ENCODE data around the gene NCKAP5L. TPM values are rescaled to one million over a fixed set of nuclear protein-coding genes. Genes with fewer than 3 reads are reported as not detected.
A peak's percentile ranks its signal among the peaks of the same experiment; 100 is the strongest.

Gene NCKAP5L
- total RNA-seq, 2 donors from 2014 or later, result 21.2 to 24.1 TPM

GRCh38 chr12:49838973-49839633 lies 10.9 kb upstream of the NCKAP5L start:
- H3K36me3 Mint-ChIP-seq (ENCODE audit: low read depth), result peaks cover 1% of the 10 kb centered on the region
- 44 to 49% methylated on average over 3 of the region's 3 CpGs for WGBS, 2 experiments (ENCODE audit: insufficient coverage in 1 of 2, insufficient read length in 1 of 2)
- Histone ChIP-seq H3K27ac (ENCODE audit: low read depth, low read length) (no peak overlapping the region), H3K4me3 (ENCODE audit: low read length) (no peak overlapping the region), H3K27me3 (ENCODE audit: control insufficient read depth, insufficient read depth, low read length, poor library complexity, severe bottlenecking) (no peaks in the 10 kb centered on the region), H3K9ac (ENCODE audit: extremely low read depth, low read length, poor library complexity, severe bottlenecking) (no peak overlapping the region), H3K9me3 (ENCODE audit: control insufficient read depth, low read length) (no peaks in the 10 kb centered on the region), H3K4me1 (ENCODE audit: control insufficient read depth, insufficient read depth, low read length) (no peaks in the 10 kb centered on the region), H3K36me3 (ENCODE audit: control insufficient read depth, insufficient read depth, low read length) (no peaks in the 10 kb centered on the region)
- H3K4me3 Mint-ChIP-seq, result no peak overlapping the region
- H3K27me3 Mint-ChIP-seq (ENCODE audit: insufficient read depth), result peaks cover 11% of the 10 kb centered on the region
- TF ChIP-seq CTCF (conservative IDR thresholded peaks at IDR 0.05), result peak; percentile 85
- peaks cover 12% of the 10 kb centered on the region for H3K4me1 Mint-ChIP-seq
- H3K27ac Mint-ChIP-seq, result no peak overlapping the region
- DNase-seq, result peak; percentile 82
- H3K9me3 Mint-ChIP-seq, result no peaks in the 10 kb centered on the region

GRCh38 chr12:49832836-49833421 lies 4.7 kb upstream of the NCKAP5L start:
- H3K9me3 ChIP-seq (ENCODE audit: control insufficient read depth, low read length), result no peaks in the 10 kb centered on the region
- H3K27ac ChIP-seq (ENCODE audit: low read depth, low read length), result no peak overlapping the region
- no peak overlapping the region for H3K4me3 ChIP-seq (ENCODE audit: low read length)
- peaks cover 8% of the 10 kb centered on the region for H3K4me1 Mint-ChIP-seq
- DNase-seq, result no peak
- H3K27me3 Mint-ChIP-seq (ENCODE audit: insufficient read depth), result peaks cover 8% of the 10 kb centered on the region
- peaks cover 1% of the 10 kb centered on the region for H3K36me3 Mint-ChIP-seq (ENCODE audit: low read depth)
- no peaks in the 10 kb centered on the region for H3K4me1 ChIP-seq (ENCODE audit: control insufficient read depth, insufficient read depth, low read length)
- TF ChIP-seq CTCF (conservative IDR thresholded peaks at IDR 0.05), result no peak
- H3K36me3 ChIP-seq (ENCODE audit: control insufficient read depth, insufficient read depth, low read length), result no peaks in the 10 kb centered on the region
- no peak overlapping the region for H3K9ac ChIP-seq (ENCODE audit: extremely low read depth, low read length, poor library complexity, severe bottlenecking)
- H3K4me3 Mint-ChIP-seq, result no peak overlapping the region
- no peaks in the 10 kb centered on the region for H3K27me3 ChIP-seq (ENCODE audit: control insufficient read depth, insufficient read depth, low read length, poor library complexity, severe bottlenecking)
- H3K9me3 Mint-ChIP-seq, result no peaks in the 10 kb centered on the region
- 86 to 89% methylated on average over 2 to 5 of the region's 5 CpGs for WGBS, 2 experiments (ENCODE audit: insufficient coverage in 1 of 2, insufficient read length in 1 of 2)
- no peak overlapping the region for H3K27ac Mint-ChIP-seq

GRCh38 chr12:49831717-49832116 lies 3.5 kb upstream of the NCKAP5L start:
- WGBS, 2 experiments (ENCODE audit: insufficient coverage in 1 of 2, insufficient read length in 1 of 2), result 98 to 100% methylated on average over 1 to 2 of the region's 2 CpGs
- Mint-ChIP-seq H3K27me3 (ENCODE audit: insufficient read depth) (peaks cover 5% of the 10 kb centered on the region), H3K27ac (no peak overlapping the region), H3K9me3 (no peaks in the 10 kb centered on the region), H3K4me1 (peaks cover 12% of the 10 kb centered on the region), H3K4me3 (no peak overlapping the region), H3K36me3 (ENCODE audit: low read depth) (no peaks in the 10 kb centered on the region)
- H3K27ac ChIP-seq (ENCODE audit: low read depth, low read length), result no peak overlapping the region
- H3K36me3 ChIP-seq (ENCODE audit: control insufficient read depth, insufficient read depth, low read length), result no peaks in the 10 kb centered on the region
- no peak for TF ChIP-seq CTCF (conservative IDR thresholded peaks at IDR 0.05)
- no peaks in the 10 kb centered on the region for H3K9me3 ChIP-seq (ENCODE audit: control insufficient read depth, low read length)
- DNase-seq, result no peak
- H3K27me3 ChIP-seq (ENCODE audit: control insufficient read depth, insufficient read depth, low read length, poor library complexity, severe bottlenecking), result no peaks in the 10 kb centered on the region
- H3K4me1 ChIP-seq (ENCODE audit: control insufficient read depth, insufficient read depth, low read length), result peaks cover 6% of the 10 kb centered on the region
- H3K4me3 ChIP-seq (ENCODE audit: low read length), result no peak overlapping the region
- H3K9ac ChIP-seq (ENCODE audit: extremely low read depth, low read length, poor library complexity, severe bottlenecking), result no peak overlapping the region
